WI38 (cell line): ENCODE data around the gene RIT2.

ENCODE experiments used
- H3K4me3 ChIP-seq: 2 replicates; pipeline ENCODE4 v1.5.1; 2011; ENCODE audit warnings: low read depth, mild to moderate bottlenecking, control low read depth, low read length
- CTCF ChIP-seq: IDR thresholded peaks from 2 replicates; pipeline ENCODE4 v1.5.1; 2012; ENCODE audit warnings: low read depth, mild to moderate bottlenecking, control low read depth, low read length

RIT2 gene

DNA sequence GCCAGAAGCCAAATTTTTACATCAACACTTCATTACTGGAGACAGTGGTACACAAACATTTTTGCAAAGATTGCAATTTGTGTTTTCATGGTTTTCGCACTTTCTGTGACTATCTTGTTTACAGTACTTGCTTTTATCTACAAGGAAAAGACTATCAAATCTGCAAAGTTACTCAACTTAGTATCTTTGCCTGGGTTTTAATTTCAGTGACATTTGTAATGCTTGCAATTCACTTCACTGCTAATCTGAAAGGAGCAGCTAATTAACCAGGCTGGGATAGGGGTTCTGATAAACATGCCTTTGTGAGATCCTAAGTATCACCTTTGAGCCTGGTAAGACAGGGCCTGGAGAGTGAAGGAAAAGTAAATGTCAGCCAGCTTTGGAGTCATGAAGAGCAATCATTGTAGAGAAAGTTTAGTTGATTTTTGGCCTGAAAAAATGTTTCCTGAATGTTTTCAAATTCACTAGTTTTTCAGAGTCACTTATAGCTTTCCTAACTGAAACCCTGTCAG is 194.2 kb downstream of the RIT2 start:
- no peak overlapping the region for H3K4me3 ChIP-seq
- TF ChIP-seq CTCF = no peak

- TF ChIP-seq CTCF = no peak
- H3K4me3 ChIP-seq = no peak overlapping the region
Measured at GRCh38 chr18:42920621-42921020, 194.9 kb downstream of the RIT2 start.

- no peak for TF ChIP-seq CTCF
- H3K4me3 ChIP-seq = no peak overlapping the region
Measured at GRCh38 chr18:42915299-42915698, 200.2 kb downstream of the RIT2 start.

DNA sequence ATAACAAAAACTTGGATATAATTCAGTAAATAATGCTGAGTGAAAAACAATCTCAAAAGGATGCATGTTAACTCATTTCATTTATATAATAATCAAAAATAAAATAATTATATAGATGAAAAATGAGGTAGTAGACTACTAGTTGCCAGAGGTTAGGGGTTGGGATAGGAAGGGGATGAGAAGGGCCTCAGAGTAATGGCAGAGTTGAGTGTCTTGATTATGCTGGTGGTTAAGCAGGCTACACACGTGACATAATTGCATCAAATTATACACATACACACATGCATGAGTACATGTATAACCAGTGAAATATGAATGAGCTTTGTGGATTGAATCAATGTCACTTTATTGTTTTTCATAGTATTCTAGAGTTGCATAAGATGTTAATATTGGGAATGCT is 201.0 kb downstream of the RIT2 start:
- no peak overlapping the region for H3K4me3 ChIP-seq
- no peak for TF ChIP-seq CTCF

DNA sequence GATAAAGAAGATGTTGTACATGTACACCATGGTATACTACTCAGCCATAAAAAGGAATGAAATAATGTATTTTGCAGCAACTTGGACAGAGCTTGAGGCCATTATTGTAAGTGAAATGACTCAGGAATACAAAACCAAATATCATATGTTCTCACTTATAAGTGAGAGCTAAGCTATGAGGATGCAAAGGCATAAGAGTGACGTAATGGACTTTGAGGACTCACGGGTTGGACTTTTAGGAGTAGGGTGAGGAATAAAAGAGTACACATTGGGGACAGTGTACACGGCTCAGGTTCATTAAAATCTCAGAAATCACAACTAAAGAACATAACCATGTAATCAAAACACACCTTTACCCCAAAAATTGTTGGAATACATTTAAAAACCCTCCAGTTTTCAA is 206.4 kb downstream of the RIT2 start:
- no peak overlapping the region for H3K4me3 ChIP-seq
- TF ChIP-seq CTCF = no peak

DNA sequence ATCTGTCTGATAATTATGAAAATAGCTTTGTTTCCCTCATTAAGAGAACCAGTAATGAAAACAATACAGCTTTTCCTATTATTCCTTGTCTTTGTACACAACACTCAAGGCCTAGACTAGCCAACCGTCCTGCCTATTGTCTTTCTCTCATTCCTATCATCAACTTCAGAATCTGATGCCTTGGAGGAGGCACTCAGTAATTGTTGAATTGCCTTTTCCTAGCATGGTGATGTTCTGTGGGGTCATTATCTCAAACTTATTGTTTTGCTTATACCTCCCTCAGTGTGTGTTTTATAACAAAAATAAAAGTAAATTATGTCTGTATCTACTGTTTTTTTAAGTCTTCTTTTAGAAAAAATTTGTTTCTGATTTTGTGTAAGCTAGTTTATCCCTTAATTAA is 208.7 kb downstream of the RIT2 start:
- no peak for TF ChIP-seq CTCF
- H3K4me3 ChIP-seq = no peak overlapping the region

DNA sequence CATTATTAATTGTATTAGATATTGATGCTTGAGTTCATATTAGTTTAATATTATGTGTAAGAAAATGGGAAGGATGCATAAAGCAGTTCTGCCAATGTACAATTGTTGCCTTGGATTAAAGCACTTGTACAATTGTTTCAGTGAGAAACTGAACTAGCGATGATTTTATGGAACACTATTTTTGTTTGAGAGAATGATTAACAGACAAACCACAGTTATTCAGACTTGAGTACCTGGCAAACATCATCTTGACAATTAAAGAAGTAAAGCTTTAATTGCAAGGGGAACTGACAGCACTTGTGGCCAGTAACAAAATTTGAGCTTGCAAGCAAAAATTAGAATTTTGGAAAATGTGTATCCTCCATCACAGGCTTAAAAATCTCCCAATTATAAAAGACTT is 214.3 kb downstream of the RIT2 start:
- no peak for TF ChIP-seq CTCF
- H3K4me3 ChIP-seq = no peak overlapping the region
